GM18951 (cell line): ENCODE data around the gene CILP.

Experiments used
- POLR2A ChIP-seq: IDR thresholded peaks from 4 replicates; pipeline ENCODE4 v1.6.1; 2011; ENCODE audit warnings: mild to moderate bottlenecking; ENCODE audit not compliant: insufficient read length, insufficient read depth; ENCODE audit errors: extremely low read depth
- in situ Hi-C: fragments of 300-500 bp; cut with MboI; formaldehyde crosslinking; loops from one replicate; pipeline ENCODE4 v1.12.0; 2022; ENCODE audit warnings: low sequenced_read_pairs, mixed read lengths, inconsistent platforms; ENCODE audit not compliant: unreplicated experiment

Gene CILP

GRCh38 chr15:65210770-65211481 is at the start of gene CILP:
CILP (minus strand) TSS chr15:65211473; CDS start chr15:65209755, 1,718 bp downstream.
- in situ Hi-C loops = no loop called here
- no peak for TF ChIP-seq POLR2A

GRCh38 chr15:65260968-65261367 is 49.7 kb upstream of the CILP start:
- in situ Hi-C loops = no loop called here
- no peak for TF ChIP-seq POLR2A

- in situ Hi-C loops = no loop called here
Measured at GRCh38 chr15:65259367-65259797, 48.1 kb upstream of the CILP start.

GRCh38 chr15:65258375-65259262 is 47.3 kb upstream of the CILP start:
- in situ Hi-C loops = no loop called here
- TF ChIP-seq POLR2A = no peak

More at GRCh38 chr15:65259367-65259797, 48.1 kb upstream of the CILP start:
- no peak for TF ChIP-seq POLR2A

GRCh38 chr15:65255486-65256140 is 44.3 kb upstream of the CILP start:
- in situ Hi-C loops = no loop called here

GRCh38 chr15:65254758-65255157 is 43.5 kb upstream of the CILP start:
- in situ Hi-C loops = no loop called here
- no peak for TF ChIP-seq POLR2A

More at GRCh38 chr15:65255486-65256140, 44.3 kb upstream of the CILP start:
- TF ChIP-seq POLR2A = no peak

GRCh38 chr15:65254356-65254755 is 43.1 kb upstream of the CILP start:
- in situ Hi-C loops = no loop called here
- no peak for TF ChIP-seq POLR2A

- in situ Hi-C loops = no loop called here
- TF ChIP-seq POLR2A = no peak
Measured at GRCh38 chr15:65249641-65250040, 38.4 kb upstream of the CILP start.

- in situ Hi-C loops = no loop called here
Measured at GRCh38 chr15:65248511-65249255, 37.4 kb upstream of the CILP start.

GRCh38 chr15:65246939-65247338 is 35.7 kb upstream of the CILP start:
- no peak for TF ChIP-seq POLR2A
- in situ Hi-C loops = no loop called here

More at GRCh38 chr15:65248511-65249255, 37.4 kb upstream of the CILP start:
- TF ChIP-seq POLR2A = no peak

- in situ Hi-C loops = no loop called here
- TF ChIP-seq POLR2A = no peak
Measured at GRCh38 chr15:65246026-65246714, 34.9 kb upstream of the CILP start.
